HG03354 (cell line): ENCODE measurements around the gene CD160.
"Not testable (repeated sequence)": the region's sequence is repeated elsewhere in the genome, so short reads cannot be mapped to it uniquely, and the experiment has no call there.

Source experiments
- ATAC-seq: cut with Tn5 transposase; IDR thresholded peaks from one replicate; pipeline ENCODE4 v1.9.1; 2021; ENCODE audit warnings: mild to moderate bottlenecking; ENCODE audit not compliant: unreplicated experiment, poor library complexity, severe bottlenecking

Gene CD160, protein sequence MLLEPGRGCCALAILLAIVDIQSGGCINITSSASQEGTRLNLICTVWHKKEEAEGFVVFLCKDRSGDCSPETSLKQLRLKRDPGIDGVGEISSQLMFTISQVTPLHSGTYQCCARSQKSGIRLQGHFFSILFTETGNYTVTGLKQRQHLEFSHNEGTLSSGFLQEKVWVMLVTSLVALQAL

DNA sequence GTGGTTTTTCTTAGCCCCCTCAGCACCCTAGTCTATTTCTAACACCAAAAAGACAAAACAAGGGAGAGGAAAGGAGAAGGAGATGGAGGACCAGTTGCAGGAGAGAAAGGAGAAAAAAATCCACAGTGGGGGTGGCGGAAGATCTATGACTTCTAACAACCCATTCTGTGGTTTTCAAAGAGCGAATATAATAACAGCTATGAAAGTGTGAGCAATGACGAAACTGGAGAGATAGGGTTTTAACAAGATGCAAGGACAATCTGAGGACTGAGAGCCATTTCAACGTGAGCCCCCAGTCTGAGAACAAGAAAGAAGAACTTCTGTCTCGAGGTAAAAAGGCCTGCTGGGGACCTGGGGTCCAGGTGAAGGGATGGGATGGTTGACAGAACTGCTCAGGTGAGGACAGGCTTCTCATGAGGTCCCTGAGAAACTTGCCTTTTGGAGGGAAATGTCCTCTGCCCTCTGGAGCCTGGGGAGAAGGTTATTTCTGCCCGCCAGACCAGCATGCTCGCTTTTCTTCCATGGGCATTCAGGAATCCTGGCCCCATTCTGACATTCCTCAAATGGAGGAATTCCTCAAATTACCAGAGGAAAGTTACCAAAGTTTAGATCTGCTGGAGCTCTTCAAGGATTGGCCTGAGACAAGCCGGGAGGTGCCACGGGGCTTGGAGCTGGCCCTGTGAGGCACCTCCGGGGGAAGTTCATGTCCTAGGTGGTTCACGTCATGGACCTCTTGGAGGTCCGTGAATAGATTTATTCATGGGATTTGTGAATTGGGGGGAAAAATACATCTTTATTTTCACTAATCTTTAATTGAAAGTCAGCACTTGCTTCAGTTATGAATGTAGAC lies at the start of gene CD160:
TSS of gene CD160 (plus strand) at position 270 of the 850 bp plus-strand sequence. CDS start 8,829 bp downstream, outside the sequence.
- ATAC-seq = no peak

DNA sequence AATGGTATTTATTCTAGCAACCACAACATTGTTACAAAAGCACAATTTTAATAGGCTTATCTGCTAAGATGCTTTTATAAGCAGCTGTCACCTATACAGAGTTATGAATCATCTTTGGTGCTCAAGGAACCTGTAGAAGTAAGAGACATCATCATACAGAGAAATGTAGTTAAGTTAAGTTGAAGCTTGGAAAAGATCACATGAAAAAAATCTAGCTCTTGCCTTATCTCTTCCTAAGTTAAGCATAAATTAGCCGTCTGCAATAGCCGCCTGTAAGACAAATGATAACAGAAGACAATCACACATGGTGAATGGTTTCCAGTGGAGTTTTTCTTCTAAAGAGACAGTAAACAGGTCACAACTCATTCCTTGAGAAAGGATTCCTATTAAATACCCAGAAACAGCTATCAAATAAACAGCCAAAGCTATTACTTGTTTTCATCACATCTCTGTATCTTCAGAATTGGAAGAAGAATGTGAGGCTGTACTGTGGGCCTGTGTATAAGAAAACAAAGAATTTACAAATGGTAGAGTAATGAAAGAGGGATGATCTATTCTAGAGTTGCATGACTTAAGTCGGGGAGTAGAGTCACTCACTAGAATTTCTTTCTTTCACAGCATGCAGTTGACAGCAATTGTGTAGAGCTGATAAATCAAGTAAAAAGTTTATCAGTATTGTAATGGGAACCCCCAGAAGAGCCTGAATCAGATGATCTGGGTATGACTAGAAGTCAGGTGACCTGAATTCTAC lies 48.1 kb upstream of the CD160 start:
- ATAC-seq = not testable (repeated sequence)

DNA sequence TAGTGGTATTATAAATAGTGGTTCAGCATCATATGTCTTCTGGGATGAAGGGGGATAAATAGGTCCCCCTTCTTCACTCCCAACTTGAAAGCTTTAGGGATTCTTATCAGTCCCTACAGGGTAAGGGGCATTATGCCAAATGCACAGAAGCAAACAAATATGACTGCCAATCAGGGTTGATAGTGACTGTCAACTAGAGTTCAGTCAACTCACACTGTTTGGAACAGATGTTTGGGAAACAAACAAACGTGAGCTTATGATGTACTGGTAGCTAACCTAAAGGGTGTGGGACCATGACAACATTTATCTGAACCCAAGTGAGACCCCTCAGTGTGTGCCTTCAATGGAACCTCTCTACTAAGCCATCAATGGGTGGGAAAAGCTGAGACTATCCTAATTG lies 46.1 kb upstream of the CD160 start:
- ATAC-seq = not testable (repeated sequence)

DNA sequence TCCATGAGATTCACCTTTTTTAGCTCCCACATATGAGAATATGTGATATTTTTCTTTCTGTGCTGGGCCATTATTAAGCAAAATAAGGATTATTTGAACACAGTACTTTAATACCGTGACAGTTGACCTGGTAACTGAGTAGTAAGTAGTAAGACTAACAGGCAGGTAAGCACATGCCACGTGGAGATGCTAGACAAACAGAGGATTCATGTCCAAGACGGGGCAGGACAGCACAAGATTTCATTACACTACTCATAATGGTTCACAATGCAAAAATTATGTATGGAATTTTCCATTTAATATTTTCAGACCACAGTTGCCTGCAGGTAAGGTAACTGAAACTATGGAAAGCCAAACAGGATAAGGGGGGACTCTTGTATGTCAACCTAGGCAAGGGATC lies 34.4 kb upstream of the CD160 start:
- ATAC-seq = not testable (repeated sequence)

DNA sequence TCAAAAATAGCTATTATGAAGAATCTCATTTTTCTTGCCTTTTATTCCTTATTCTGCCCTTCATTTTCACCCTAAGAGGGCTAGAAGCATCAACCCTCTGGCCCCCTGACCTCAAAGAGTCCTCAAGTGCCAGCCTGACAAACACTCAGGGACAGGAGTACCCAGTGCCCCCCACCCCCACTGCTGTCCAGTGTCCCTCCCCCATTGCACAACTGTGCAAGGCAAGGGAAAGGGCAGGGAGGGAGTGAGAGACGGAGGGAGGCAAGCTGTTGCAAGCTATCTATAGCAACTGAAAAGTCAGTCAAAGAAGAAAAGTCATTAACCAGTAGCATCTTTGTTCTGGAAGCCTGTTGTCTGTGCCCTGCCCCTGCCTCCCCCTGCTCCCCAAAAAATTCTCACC lies 33.2 kb upstream of the CD160 start:
- not testable (repeated sequence) for ATAC-seq

DNA sequence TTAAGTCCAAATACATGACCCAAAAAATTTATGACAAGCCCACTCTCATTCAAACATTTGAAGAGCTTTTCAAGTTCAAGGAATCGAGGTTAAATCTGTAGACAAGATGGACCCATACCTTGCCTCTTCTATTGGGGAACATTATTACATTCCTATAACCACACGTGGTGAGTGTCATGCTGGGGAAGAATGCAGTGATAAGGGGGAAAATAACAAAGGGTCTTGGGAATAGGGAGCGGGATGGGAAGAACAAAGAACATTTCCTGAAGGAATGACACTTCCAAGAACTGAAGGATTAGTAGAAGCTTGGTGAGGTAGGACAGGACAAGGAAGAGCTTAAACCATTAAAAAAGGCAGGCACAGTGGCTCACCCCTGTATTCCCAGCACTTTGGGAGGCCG lies 31.0 kb upstream of the CD160 start:
- no peak for ATAC-seq

DNA sequence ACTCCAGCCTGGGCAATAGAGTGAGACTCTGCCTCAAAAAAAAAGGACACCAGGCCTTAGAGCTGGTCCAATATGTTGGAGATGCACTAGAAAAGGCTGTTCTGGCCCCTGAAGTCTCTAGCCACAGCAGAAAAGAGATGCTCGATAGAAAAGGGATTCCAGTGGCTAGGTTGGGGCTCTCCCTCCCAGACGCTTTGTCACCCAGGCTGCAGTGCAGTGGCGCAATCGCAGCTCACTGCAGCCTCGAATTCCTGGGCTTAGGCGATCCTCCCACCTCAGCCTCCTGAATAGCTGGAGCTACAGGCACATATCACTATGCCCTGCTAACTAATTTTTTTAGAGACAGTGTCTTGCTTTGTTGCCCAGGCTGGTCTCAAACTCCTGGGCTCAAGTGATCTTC lies 30.4 kb upstream of the CD160 start:
- ATAC-seq = no peak

DNA sequence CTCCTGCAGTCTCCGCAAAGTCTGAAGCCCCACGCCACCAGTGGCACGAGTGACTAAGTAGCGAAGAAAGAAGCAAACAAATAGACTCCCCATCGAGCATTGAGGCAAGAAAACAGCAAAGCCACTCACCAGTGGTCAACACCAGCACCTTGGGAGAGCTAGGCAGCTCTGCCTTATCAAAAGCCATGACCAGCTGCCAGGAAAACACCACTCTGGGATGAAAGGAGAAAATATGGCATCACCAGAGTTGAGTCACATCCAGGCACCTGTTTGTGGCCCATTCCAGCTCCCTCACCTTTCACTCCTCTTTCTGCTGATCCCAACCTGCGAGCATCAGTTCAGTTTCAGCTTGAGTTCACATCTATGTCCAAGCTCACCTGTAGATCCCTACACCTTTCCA lies 29.4 kb upstream of the CD160 start:
- ATAC-seq = no peak

DNA sequence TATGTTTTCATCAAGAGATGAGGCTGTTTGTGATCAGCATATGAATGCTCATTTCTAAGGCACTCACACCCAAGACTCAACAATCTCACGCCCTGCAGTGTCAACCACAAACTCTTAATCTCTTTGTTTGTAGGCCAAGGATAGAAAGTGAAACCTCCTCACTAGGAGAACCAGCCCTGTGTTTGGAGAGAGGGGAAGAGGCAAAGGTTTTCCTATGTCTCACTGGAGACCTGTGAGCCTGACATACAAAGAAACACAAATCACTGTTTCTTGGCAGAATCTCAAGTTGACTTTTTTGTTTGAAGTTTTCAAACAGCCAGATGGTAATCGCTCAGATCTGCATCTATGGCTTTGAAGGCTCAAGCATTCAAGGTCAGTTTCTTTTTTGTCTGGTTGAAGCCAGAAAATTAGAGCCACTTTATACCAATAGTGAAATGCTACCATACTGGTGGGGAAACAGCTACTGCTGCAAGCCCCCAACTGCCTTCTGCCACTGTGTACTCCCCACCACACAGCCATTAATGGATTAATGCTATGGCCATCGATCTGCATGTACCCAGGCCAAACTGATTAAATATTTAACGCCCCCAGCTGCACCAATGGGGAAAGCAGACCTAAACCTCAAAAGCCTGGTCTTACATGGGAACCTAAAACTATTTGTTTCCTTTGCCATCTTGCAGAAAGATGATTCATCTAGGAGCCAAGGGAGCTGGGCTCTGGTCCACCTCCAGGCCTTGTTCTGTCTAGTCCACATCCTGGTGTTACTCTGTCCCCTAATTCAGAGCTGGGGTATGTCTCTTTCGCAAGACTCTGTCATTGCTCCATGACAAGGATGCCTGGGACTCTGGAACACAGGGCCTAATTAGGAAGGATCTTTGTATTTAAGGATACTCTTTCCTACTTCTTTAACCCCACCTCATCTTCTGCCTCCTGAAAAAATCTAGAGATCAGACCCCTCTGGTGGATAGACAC lies 28.4 kb upstream of the CD160 start:
- no peak for ATAC-seq

DNA sequence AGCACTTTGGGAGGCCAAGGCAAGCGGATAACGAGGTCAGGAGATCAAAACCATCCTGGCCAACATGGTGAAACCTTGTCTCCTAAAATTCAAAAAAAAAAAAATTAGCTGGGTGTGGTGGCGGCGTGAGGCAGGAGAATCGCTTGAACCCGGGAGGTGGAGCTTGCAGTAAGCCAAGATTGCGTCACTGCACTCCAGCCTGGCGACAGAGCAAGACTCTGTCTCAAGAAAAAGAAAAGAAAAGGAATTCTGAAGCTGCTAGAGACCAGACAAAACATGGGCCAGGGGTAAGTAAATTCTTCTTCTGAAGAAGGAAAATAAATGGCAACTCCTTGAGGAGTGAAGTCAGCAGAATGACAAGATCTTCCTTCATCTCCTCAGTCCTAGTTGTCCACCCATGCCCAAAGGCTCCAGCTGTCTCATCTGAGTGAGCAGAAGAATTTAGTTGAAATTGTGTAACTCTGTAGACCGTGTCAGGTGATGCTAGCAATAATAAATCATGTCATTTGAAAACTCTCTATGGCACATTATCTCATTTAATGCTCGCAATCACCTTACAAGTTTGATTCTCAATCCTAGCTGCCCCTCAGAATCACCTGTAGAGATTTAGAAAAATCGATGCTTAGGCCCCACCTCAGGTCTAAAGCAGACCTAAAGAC lies 26.4 kb upstream of the CD160 start:
- ATAC-seq = no peak

DNA sequence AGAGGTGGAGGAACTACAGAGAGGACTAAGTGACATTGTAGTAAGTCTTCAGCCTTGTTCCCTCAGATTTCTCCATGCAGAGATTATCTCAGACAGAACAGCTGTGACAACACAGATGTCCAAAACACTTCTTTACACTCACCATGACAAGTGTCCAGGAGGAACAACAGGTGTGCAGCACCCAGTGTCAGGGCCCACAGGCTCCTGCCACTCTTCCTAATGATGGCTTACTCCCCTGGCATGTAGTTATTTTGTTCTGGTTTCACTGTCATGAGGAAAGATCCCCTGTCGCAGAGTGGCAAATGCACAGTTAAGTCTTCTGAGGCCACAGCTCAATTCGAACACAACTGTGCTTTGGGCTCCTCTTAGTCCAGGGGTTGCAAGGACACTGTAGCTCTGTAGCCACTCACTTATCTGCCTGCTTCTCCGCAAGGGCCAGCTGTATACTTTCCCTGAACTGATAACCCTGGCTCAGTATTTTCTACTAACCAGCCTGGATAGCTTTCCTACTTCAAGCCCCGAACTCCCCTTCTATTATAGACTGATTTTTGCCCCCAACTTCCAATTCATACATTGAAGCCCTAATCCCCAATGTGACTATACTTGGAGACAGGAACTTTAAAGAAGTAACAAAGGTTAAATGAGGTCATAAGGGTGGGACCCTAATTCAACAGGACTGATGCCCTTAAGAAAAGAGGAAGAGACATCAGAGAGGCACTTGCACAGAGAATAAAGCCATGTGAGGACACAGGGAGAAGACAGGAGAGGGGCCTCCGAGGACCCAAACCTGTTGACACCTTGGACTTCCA lies 23.3 kb upstream of the CD160 start:
- ATAC-seq = no peak

DNA sequence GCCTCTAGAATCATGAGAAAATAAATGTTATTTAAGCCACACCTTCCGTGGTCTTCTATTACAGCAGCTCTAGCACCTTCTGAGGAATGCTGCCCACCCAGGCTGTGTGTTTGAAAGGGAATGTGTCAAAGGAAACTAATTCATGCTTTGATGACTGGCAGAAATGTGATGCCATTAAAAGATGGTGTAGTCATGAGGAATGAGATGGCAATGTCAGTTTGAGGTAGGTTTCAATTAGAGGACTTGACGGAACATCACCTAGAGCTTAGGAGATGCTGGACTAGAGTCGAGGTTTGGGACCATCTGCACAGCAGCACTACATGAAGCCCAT lies 22.7 kb upstream of the CD160 start:
- no peak for ATAC-seq

DNA sequence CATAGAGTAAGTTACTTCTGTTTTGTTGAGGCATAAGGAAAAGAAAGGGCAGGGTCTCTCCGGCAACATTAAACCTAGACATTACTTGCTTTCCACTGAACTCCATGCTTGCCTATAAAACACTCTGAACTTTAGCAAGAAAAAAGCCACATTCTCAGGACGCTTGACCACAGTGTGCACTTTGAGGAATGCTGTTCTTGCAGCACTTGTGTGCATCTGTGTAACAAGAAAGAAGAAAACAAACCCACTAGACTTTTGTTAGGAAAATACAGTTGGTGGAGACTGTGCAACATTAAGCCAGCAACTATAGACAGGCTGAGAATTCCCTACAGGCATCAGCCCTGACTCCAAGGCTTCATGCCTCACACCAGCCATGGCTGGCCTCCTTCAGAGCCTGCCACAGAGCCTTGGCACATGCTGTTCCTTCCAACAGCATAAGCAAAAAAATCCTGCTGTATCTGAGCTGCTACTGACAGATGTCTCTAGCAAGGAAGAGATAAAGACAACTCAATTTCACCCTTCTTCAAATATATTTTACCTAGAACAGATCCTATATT lies 17.9 kb upstream of the CD160 start:
- no peak for ATAC-seq

DNA sequence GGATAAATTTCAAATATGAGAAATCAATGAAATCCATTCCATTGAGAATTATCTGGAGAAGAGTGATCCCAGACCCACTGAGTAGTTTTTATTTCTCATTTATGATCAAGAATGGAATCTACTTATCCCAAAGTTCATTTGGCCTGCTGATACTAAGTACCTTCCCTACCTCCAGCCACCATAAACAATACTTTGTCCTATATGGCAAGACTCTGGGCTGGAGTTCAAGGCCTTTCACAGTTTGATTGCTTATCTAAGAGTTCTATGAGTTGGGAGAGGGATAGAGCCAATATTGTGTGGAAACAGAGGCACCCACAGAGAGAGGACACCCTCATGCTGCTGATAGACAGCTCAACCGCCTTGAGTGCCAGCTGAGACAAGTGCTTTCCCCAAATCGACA lies 17.2 kb upstream of the CD160 start:
- no peak for ATAC-seq

DNA sequence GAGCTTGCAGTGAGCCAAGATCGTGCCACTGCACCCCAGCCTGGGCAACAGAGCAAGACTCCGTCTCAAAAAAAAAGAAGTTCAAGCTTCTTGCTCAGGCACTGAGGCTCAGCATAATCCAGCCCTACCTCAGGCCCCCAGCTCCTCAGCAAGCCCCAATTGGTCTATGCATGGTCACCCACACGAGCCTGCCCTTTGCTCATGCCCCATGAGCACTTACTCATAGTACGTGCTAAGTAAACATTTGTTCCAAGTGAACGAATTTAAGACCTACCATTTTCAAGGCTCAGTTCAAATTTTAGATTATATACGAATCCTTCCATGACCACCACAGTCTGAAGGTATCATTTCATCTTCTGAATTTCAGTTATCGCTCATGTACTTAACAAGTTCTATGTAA lies 16.5 kb upstream of the CD160 start:
- ATAC-seq = no peak

DNA sequence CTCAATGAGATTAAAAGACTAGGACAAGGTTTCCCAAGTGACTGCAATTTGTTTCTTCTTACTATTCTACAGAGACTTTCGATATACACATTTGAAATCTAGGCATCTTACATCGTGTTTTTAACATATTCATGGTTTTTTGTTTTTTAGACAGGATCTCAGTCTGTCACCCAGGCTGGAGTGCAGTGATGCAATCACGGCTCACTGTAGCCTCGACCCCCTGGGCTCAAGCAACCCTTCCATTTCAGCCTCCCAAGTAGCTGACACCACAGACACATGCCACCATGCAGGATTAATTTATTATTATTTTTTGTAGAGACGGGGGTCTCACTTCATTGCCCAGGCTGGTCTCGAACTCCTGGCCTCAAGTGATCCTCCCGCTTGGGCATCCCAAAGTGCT lies 13.7 kb upstream of the CD160 start:
- ATAC-seq = no peak

DNA sequence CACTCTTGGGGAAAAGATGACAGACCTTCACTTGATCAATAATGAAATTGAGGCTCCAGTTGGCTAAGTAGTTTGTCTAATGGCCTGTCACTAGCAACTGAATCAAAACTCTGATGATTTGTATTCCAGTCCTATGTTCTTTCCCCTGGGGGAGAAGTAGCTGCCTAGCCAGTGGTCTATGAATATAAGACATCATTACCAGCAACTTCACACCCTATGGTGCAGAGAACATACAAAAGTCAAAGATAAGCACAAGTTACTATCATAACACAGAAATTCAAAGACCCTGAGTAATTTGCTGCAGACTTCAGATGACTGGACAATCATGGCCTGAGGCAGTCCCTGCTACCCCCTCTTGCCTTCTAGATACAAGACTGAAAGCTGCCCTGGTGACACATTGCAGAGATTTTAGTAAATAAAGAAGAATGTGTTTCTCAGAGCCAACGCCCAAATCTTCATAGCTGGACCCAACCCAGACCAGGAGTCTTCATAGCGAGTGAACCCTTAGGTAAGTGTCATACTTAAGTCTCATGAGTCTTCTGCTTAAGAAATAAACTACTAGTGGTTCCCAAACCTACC lies 13.1 kb upstream of the CD160 start:
- ATAC-seq = no peak
